ENCODE data around the gene CLMN. TPM values are rescaled to one million over a fixed set of nuclear protein-coding genes. Genes with fewer than 3 reads are reported as not detected.

Gene CLMN
- total RNA-seq, 1 experiment from 2014 or later = 4.5 TPM

- DNase-seq = no peak
- H3K27me3 ChIP-seq (ENCODE audit: control insufficient read depth, insufficient read depth, low read length) = no peaks in the 10 kb centered on the region
- H3K4me3 ChIP-seq (ENCODE audit: insufficient read depth, low read depth, low read length) = no peak overlapping the region
- peaks cover 2% of the 10 kb centered on the region; the same call in 1 of the 2 replicates for H3K36me3 ChIP-seq (replicated peaks; ENCODE audit: control insufficient read depth, insufficient read depth, low read length)
Observed at GRCh38 chr14:95163132-95163531, 156.6 kb downstream of the CLMN start.

GRCh38 chr14:95162641-95163040 lies 157.1 kb downstream of the CLMN start:
- Histone ChIP-seq H3K27me3 (ENCODE audit: control insufficient read depth, insufficient read depth, low read length) (no peaks in the 10 kb centered on the region), H3K36me3 (replicated peaks; ENCODE audit: control insufficient read depth, insufficient read depth, low read length) (peaks cover 2% of the 10 kb centered on the region; the same call in 1 of the 2 replicates), H3K4me3 (ENCODE audit: insufficient read depth, low read depth, low read length) (no peak overlapping the region)
- DNase-seq = peak; percentile 35

- Histone ChIP-seq H3K36me3 (replicated peaks; ENCODE audit: control insufficient read depth, insufficient read depth, low read length) (no peaks in the 10 kb centered on the region), H3K4me3 (ENCODE audit: insufficient read depth, low read depth, low read length) (peak within 1 kb of the TSS; percentile 88), H3K27me3 (ENCODE audit: control insufficient read depth, insufficient read depth, low read length) (no peaks in the 10 kb centered on the region)
- DNase-seq = peak; percentile 99
Observed at GRCh38 chr14:95157327-95158189, 162.2 kb downstream of the CLMN start, which contains the start of gene DICER1. TSS of gene DICER1 (minus strand) at chr14:95157529. CDS start at chr14:95133458, 24,071 bp downstream.

- no peak for DNase-seq
- H3K36me3 ChIP-seq (replicated peaks; ENCODE audit: control insufficient read depth, insufficient read depth, low read length) = no peaks in the 10 kb centered on the region
- peak overlapping the region; percentile 88 for H3K4me3 ChIP-seq (ENCODE audit: insufficient read depth, low read depth, low read length)
- H3K27me3 ChIP-seq (ENCODE audit: control insufficient read depth, insufficient read depth, low read length) = no peaks in the 10 kb centered on the region
Observed at GRCh38 chr14:95157048-95157326, 162.7 kb downstream of the CLMN start.

- peak; percentile 64 for DNase-seq
- no peaks in the 10 kb centered on the region for H3K27me3 ChIP-seq (ENCODE audit: control insufficient read depth, insufficient read depth, low read length)
Observed at GRCh38 chr14:95156161-95157047, 163.3 kb downstream of the CLMN start.

GRCh38 chr14:95155045-95155444 lies 164.7 kb downstream of the CLMN start:
- no peak overlapping the region for H3K4me3 ChIP-seq (ENCODE audit: insufficient read depth, low read depth, low read length)

More at GRCh38 chr14:95156161-95157047, 163.3 kb downstream of the CLMN start:
- H3K4me3 ChIP-seq (ENCODE audit: insufficient read depth, low read depth, low read length) = peak overlapping the region; percentile 88
- H3K36me3 ChIP-seq (replicated peaks; ENCODE audit: control insufficient read depth, insufficient read depth, low read length) = no peaks in the 10 kb centered on the region

GRCh38 chr14:95153866-95154265 lies 165.8 kb downstream of the CLMN start:
- H3K27me3 ChIP-seq (ENCODE audit: control insufficient read depth, insufficient read depth, low read length) = no peaks in the 10 kb centered on the region
- H3K36me3 ChIP-seq (replicated peaks; ENCODE audit: control insufficient read depth, insufficient read depth, low read length) = no peaks in the 10 kb centered on the region
- H3K4me3 ChIP-seq (ENCODE audit: insufficient read depth, low read depth, low read length) = no peak overlapping the region
- no peak for DNase-seq

More at GRCh38 chr14:95155045-95155444, 164.7 kb downstream of the CLMN start:
- no peak for DNase-seq
- Histone ChIP-seq H3K36me3 (replicated peaks; ENCODE audit: control insufficient read depth, insufficient read depth, low read length) (no peaks in the 10 kb centered on the region), H3K27me3 (ENCODE audit: control insufficient read depth, insufficient read depth, low read length) (no peaks in the 10 kb centered on the region)

GRCh38 chr14:95151561-95151960 lies 168.1 kb downstream of the CLMN start:
- no peaks in the 10 kb centered on the region for H3K27me3 ChIP-seq (ENCODE audit: control insufficient read depth, insufficient read depth, low read length)
- no peaks in the 10 kb centered on the region for H3K36me3 ChIP-seq (replicated peaks; ENCODE audit: control insufficient read depth, insufficient read depth, low read length)
- no peak overlapping the region for H3K4me3 ChIP-seq (ENCODE audit: insufficient read depth, low read depth, low read length)
- DNase-seq = no peak

GRCh38 chr14:95150910-95151309 lies 168.8 kb downstream of the CLMN start:
- Histone ChIP-seq H3K4me3 (ENCODE audit: insufficient read depth, low read depth, low read length) (no peak overlapping the region), H3K36me3 (replicated peaks; ENCODE audit: control insufficient read depth, insufficient read depth, low read length) (no peaks in the 10 kb centered on the region), H3K27me3 (ENCODE audit: control insufficient read depth, insufficient read depth, low read length) (no peaks in the 10 kb centered on the region)
- DNase-seq = no peak

GRCh38 chr14:95149441-95149840 lies 170.3 kb downstream of the CLMN start:
- no peak overlapping the region for H3K4me3 ChIP-seq (ENCODE audit: insufficient read depth, low read depth, low read length)
- no peak for DNase-seq
- no peaks in the 10 kb centered on the region for H3K36me3 ChIP-seq (replicated peaks; ENCODE audit: control insufficient read depth, insufficient read depth, low read length)
- no peaks in the 10 kb centered on the region for H3K27me3 ChIP-seq (ENCODE audit: control insufficient read depth, insufficient read depth, low read length)

- Histone ChIP-seq H3K36me3 (replicated peaks; ENCODE audit: control insufficient read depth, insufficient read depth, low read length) (no peaks in the 10 kb centered on the region), H3K4me3 (ENCODE audit: insufficient read depth, low read depth, low read length) (no peak overlapping the region), H3K27me3 (ENCODE audit: control insufficient read depth, insufficient read depth, low read length) (no peaks in the 10 kb centered on the region)
- no peak for DNase-seq
Observed at GRCh38 chr14:95147597-95147996, 172.1 kb downstream of the CLMN start.

- H3K4me3 ChIP-seq (ENCODE audit: insufficient read depth, low read depth, low read length) = no peak overlapping the region
- no peaks in the 10 kb centered on the region for H3K36me3 ChIP-seq (replicated peaks; ENCODE audit: control insufficient read depth, insufficient read depth, low read length)
Observed at GRCh38 chr14:95146079-95146771, 173.5 kb downstream of the CLMN start.

GRCh38 chr14:95144849-95145248 lies 174.9 kb downstream of the CLMN start:
- Histone ChIP-seq H3K4me3 (ENCODE audit: insufficient read depth, low read depth, low read length) (no peak overlapping the region), H3K27me3 (ENCODE audit: control insufficient read depth, insufficient read depth, low read length) (no peaks in the 10 kb centered on the region), H3K36me3 (replicated peaks; ENCODE audit: control insufficient read depth, insufficient read depth, low read length) (no peaks in the 10 kb centered on the region)
- DNase-seq = no peak

More at GRCh38 chr14:95146079-95146771, 173.5 kb downstream of the CLMN start:
- no peaks in the 10 kb centered on the region for H3K27me3 ChIP-seq (ENCODE audit: control insufficient read depth, insufficient read depth, low read length)
- DNase-seq = no peak
